Muscle of back (tissue), 11 donors: ENCODE data around the gene GEMIN7. TPM values are rescaled to one million over a fixed set of nuclear protein-coding genes. Genes with fewer than 3 reads are reported as not detected.
A peak's percentile ranks its signal among the peaks of the same experiment; 100 is the strongest.

Source experiments
- DNase-seq, 3 donors: peaks; one replicate each; pipeline versions ENCODE4 v3.0.0 to v3.0.0-alpha.2; 2013
- polyA plus RNA-seq, 10 donors: library from polyadenylated mRNA; unstranded; fragments of 120-200 nt; gene quantifications; one replicate each; pipeline ENCODE4 v1.2.1, GENCODE V29; 2013; ENCODE audit not compliant: insufficient read length in 10 of 10

GEMIN7 gene
- polyA plus RNA-seq, 10 donors = 14.5 to 23.9 (median 21.5) TPM

DNA sequence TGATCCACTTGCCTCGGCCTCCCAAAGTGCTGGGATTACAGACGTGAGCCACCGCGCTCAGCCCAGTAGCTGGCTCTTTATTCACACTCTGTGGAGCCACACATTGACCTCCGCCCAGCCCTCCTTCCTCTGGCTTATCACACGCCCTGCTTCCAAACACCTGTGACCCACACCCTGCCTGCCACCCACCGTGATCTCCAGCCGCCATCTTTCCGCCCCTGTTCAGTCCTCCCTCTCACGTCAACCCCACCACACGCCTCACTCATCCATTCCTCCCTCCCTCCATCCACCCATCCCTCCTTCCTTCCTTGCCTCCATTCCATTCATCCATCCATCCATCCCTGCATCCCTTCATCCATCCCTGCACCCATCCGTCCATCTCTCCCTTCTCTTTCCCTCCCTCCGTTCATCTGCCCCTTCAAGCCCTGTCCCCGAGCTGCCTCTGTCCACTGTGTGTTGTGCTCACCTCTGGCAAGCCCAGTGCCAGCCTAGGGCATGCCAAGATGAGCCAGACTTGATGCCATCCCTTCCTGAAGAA lies 20.4 kb upstream of the GEMIN7 start:
- DNase-seq = no peak

DNA sequence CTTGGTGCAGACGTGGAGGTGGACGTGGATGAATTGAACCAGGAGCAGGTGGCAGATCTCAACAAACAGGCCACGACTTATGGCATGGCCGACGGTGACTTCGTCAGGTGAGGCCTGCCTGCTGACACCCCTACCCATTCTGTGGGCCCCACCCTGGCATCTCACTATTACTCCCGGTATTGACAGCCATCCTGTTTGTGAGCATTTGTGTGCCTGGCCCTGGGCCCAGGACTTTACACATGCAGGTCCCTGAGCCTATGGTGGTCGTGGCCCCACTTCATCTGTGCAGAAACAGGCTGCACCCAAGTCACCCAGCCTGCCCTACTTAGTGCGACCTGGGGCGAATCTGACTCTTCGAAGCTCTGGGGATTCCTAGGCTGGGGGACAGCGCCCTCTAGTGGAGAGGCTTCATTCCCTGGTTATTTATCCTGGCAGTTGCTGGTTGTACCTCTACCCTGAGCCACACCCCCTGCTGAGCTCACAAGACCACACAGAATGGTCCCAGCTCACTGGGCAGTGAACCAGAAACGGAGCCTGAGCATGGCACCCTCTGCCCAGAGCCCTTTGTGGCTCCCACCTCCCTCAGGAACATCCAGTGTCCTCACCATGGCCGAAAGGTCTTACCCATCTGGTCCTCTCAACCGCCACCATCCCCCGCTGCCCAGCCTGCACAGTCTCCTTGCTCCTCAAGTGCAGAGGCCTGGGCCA lies 19.6 kb upstream of the GEMIN7 start:
- DNase-seq = peak; percentile 39 to 60 (median 48)

DNA sequence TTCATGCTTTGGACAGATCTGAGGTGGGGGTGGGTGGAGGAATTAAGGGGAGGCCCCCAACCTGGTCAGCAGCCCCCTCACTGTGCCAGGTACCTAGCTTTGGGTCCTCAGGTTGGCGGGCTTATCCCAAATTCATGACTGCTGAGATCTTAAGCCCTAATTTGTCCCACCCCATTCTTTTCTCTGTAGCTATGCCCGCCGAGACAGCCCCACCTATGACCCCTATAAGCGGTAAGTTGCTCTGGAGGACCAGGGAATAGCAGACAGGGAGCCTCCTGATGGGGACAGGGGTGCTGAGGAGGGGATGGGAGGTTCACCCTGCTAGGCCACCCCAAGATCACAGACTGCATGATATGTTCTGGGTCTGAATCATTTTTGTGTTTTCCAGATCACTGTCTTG lies 17.1 kb upstream of the GEMIN7 start:
- DNase-seq = no peak

DNA sequence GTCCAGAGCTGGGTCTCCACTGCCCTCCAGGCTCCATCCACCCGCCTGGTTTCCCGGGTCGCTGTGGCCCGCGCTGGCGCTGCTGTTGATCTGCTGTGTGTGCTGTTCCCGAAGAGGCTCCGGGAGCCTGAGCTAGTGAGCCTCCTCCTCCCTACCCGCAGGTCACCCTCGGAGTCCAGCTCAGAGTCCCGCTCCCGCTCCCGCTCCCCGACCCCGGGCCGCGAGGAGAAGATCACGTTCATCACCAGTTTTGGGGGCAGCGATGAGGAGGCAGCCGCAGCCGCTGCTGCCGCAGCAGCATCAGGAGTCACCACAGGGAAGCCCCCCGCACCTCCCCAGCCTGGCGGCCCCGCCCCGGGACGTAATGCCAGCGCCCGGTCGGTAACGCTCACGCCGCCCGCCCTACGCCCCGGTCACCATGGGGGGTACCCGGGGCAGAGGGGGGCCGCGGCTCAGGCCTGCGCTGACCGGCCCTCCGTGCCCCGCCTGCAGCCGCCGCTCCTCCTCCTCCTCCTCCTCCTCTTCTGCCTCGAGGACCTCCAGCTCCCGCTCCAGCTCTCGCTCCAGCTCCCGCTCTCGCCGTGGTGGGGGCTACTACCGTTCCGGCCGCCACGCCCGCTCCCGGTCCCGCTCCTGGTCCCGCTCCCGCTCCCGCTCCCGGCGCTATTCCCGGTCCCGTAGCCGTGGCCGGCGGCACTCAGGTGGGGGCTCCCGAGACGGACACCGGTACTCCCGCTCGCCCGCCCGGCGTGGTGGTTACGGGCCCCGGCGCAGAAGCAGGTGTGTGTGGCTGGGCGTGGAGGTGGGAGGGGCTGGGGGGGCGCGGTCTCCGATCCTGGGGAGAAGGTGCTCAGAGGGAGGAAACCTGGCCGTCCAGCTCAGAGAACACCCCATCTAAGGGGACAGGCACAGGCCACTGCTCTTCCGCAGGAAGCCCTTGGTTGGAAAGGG lies 14.9 kb upstream of the GEMIN7 start:
- no peak for DNase-seq

DNA sequence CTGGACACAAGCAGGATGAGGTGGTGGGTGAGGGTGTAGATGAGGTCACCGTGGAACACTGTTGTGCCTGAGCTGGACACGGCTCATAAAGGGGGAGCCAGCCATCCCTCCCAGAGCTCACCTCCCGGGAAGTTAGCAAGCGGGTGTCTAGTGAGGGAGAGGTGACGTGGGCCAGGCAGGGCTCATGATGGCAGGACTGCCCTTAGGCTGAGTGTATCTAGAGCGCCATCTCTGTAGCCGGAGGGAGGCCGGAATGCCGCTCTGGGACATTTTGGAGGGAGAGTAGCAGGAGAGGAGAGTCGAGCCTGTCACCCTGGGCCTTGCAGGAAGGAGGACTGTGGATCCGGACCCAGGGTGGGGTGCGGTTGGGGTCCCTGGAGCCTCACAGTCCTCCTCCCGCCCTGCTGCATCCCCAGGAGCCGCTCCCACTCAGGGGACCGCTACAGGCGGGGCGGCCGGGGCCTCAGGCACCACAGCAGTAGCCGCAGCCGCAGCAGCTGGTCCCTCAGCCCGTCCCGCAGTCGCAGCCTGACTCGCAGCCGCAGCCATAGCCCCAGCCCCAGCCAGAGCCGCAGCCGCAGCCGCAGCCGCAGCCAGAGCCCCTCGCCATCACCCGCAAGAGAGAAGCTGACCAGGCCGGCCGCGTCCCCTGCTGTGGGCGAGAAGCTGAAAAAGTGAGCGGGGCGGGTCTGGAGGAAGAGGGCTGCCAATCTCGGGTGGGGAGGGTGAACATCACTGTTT lies 12.0 kb upstream of the GEMIN7 start:
- DNase-seq = no peak

DNA sequence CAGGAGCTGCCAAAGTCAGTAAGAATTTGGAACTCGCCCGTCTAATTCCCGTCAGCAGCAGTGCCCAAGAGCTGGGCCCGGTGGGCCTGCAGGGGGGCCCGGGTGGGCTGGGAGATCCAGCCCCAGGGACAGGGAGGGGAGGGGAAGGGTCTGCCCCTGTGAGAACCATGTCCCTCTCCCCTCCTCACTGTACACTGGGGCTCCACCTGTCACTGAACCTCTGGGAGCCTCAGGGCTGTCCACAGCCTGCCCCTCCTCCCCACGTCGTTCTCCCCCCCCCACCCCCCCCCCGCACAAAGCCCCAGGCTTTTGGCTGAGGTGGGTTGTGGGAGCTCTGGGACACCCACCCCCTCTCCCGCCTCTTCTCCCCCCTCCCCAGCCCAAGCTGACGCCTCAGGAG lies 11.0 kb upstream of the GEMIN7 start:
- DNase-seq = no peak

DNA sequence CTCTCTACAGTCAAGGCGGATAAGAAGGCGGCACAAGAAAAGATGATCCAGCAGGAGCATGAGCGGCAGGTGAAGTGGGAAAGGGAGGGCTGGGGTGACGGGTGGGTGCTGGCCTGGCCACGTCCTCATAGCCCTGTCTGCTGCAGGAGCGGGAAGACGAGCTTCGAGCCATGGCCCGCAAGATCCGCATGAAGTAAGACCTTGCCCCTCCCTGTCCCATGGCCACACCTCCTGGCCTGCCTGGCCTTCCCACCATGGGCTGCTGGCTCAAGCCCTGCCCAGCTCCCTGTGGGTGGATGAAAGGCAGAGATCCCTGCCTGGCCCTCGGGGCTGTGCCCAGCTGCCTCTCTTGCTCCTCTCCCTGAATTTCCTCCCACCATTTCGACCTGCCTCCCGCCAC lies 10.0 kb upstream of the GEMIN7 start:
- no peak for DNase-seq

DNA sequence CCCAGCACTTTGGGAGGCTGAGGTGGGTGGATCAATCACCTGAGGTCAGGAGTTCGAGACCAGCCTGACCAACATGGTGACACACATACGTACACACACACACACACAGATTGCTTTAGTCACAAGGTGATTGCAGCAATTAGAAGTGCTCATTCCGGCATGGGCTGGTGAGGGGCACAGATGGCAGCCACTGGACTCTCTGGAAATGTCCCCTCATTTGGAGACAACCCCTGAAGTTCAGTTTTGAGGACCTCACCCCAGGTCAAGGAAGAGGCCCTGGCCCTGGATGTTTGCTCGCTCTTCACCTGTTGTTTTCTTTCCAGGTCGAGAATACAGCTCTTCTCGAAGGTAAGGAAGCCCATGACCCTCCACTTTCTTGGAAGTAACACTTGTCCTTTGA lies 8.8 kb upstream of the GEMIN7 start:
- DNase-seq = no peak

DNA sequence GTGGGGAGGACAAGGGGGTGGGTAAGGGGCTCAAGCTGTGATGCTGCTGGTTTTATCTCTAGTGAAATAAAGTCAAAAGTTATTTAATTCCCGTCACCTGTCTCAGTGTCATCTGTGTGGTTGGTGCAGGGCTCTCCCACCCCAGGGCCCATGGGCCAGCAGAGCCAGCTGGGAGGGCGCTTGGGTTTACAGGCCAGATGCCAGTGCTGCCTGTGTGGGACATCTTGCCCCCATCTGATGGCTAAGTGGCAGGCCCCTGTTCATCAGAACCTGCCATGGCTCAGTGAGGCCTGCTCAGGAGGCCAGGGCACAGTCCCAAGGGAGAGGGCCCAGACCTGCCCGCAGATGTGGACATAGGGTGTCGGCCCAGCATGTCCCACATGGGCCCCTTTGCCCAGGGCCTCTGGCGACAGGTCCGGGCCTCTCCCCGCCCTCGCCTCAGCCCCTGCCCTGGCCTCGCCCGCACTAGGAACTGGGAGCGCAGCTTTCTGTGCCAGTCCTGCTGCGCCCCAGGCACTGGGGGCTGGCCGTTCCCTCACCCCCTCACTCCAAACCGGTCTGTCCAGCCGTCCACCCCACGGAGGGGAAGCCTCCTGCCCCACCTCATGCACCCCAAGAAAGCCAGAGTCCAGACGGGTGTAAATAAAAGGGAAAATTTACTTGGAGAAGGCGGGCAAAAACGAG lies 8.1 kb upstream of the GEMIN7 start:
- no peak for DNase-seq

DNA sequence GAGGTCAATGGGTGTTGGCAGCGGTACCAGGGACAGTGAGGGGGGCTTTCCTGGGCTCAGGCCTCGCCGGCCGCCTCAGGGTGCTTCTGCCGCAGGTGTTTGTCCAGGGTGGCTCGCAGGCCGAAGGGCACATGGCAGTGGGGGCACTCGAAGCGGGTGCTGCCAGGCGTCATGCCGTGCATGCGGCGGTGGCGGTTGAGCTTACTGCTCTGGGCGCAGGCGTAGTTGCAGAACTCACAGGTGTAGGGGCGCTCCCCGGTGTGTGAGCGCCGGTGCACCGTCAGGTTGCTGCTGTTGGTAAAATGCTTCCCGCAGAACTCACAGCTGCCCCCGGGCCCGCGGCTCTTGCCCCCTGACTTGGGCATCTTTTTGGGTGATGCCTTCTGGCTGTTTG lies 7.5 kb upstream of the GEMIN7 start:
- no peak for DNase-seq

DNA sequence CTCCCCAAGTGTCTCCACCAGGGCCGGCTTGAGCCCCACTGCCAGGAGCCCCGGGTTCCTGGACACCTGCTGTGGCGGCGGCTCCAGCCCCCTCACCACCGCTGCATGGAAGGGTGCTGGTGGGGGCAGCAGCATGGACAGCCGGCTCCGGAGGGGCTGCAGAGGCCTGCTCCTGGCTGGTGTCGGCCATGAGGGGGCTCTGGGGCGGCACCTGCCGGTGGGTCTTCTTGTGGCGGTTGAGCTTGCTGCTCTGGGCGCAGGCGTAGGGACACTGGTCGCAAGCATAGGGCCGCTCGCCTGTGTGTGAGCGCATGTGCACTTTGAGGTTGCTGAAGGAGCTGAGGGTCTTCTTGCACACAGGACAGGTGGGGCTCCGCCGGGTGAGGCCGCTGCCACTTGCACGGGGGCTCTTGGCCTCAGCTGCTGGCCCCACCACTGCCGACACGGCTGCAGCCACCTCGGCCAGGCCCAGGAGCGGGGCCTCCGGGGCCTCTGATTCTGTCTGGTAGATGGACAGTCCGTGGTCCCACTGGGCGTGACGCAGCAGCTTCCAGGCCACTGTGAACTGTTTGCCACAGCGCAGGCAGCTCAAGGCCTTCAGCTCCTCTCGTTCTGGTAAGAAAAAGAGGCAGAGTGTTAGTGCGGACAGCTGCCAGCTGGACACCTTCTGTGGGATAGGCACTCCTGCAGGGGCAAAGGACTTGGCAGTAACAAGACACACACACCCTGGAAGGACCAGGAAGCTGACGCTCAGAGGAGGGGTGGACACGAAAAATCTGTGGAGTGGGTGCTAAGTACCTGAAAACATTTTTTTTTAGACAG lies 6.9 kb upstream of the GEMIN7 start:
- no peak for DNase-seq

DNA sequence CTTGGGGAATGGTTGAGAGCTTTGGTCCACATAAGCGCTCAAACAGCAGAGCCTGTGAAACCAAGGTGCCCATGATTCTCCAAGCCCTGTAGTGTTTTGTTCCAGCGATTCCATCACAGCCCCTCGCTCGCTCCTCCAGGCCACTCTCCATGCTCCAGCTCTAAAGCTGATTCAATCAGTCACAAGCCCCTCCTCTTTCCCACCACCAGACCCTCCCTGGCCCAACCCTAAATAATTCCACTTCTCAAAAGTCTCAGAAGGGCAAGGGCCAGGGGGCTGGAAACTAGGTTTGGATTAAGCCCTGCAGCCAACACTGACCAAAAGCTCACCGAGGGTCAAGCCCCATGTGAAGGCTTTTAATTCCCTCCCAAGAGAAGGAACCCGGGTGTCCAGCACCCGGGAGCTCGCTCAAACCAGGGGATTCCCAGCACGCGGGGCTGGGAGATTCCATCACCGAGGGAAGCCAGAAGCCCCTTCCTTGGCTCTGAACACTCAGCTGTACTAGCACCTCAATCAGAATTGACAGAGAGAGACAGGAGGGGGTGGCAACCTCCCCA lies 4.2 kb upstream of the GEMIN7 start:
- no peak for DNase-seq

DNA sequence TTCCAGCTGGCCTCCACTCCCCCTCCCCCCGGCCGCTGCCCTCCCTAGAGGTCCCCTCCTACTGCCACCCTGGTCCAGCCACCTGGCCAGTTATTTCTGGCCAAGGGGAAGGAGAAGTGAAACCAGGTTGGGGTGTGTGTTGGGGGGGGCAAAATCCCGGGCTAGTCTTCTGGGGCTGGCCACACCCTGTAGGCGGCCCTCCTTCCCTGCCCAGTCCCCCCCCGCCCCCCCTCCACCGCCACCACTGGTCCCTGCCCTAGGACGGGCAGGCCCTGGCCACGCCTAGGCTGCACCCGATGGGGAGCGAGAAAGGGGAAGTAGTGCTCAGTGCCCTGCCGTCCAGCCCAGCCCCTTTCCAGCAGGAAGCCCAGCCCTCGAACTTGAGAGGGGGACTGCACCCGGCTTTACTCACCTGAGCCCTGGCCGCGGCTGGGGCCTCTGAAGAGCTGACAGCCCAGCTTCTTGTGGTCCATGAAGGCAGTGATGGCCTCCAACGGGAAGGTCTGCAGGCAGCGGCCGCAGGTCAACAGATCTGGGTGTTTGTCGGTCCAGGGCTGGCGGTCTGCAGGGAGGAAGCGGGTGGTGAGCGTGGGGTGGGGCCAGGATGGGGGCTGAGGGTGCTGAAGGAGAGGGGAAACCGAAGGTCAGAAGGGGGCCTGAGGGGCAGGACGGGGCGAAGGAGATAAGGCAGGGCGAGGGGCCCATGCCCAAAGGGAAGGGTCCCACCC lies 3.6 kb upstream of the GEMIN7 start:
- DNase-seq = peak in 1 of 3 donors; percentile 61

DNA sequence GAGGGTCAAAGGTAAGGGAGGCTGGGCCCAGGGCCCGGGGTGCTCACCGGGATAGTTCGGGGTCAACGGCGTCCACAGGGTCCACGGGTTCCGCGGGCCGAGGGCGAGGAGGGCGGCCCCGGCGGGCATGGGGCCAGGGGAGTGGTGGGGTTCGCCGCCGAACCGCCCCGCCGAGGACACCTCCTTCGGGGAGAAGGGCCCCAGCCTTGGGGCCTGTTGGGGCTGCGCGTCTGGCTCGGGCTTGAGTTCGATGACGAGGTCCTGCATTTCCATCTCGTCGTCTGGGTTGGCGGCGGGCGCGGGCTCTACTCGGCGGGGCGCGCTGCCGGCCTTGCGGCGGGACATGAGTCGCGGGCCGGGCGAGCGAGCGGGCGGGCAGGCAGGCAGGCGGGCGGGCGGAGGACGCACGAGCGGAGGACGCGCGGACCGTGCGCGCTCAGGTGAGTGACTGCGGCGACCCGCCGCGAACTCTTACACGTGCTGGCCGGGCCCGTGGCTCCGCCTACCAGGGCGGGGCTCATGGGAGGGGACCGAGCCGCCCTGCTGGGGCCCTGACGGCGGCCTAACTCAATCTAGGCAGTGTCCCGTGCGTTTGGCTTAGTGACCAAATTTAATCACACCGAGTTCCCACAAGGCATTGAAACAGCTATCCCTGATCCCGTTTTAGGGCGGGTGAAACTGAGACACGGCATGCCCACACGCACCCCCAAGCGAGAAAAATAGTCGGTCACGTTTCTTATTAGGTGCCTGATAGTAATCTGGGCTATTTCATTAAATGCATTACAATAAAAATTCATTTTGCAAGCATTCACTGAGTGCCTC lies 2.8 kb upstream of the GEMIN7 start, which contains the start of gene ZNF296:
Gene ZNF296 (minus strand): TSS at position 450 of the 822 bp plus-strand sequence. CDS start 105 bp downstream, at position 345.
- DNase-seq = peak in 1 of 3 donors; percentile 70

DNA sequence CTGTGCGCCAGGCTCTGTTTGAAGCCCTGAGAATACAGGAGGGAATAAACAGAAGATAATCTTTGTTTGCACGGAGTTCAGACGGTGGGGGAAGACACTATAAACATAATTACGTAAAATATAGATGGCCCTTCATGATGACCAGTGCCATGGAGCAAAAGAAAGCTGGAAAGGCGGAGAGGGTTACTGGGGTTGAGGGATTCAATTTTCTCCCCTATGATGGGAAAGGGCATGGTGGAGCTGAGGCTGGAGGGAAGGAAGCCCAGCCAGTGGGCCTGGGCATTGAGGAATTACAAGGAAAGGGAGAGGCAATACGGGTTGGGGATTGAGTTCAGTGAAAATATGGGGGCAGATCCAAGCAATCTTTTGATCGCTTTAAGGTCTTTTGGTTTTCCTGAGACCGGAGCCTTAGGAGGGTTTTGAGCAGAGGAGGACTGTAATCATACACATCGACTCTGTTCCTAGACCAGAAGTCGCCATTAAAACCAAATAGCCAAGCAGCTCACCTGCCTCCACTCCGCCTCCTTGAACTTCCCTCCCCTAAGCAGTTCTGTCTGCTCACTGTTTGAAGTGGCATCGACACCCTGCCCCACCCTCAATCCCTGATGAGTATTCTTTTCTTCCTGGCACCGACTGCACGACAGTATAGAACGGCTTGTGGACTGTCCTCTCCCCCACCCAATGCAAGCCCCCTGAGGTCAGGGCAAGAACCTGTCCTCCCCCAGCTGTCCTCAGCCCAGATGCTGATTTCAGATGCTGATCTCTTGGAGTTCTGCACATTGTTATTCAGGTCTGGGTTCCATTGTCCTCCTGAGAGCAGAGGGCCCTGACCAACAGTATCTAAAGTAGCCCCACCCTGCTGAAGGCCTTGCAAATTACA lies 2.0 kb upstream of the GEMIN7 start:
- no peak for DNase-seq

DNA sequence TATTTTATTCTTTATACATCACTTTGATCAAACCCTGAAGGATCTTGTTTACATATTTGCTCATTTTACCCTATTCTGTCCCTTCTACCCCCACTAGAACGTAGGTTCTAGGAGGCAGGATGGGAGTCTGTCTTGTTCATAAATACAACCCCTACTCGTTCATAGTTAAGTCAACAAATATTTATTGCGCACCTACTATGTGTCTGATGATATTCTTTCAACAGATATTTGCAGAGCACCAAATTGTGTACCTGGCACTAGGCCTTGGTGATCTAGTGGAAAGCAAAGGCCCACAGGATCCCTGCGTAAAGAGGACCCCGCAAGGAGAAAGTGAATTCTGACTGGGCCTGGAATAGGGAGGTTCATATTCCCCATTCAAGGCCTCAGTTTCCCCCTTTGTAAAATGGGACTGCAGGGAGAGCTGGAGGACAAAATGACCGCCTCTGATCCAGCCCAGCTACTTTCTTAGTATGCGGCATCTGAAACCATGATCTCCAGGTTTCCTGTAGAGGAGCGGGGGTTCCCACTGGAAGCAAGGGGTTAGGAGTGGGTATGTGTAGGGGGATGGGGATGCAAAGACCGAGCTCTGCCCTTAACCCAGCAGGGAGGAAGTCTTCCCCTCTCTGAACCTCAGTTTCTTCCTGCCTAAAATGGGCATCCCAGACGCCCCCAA lies 534 bp upstream of the GEMIN7 start:
- DNase-seq = no peak

DNA sequence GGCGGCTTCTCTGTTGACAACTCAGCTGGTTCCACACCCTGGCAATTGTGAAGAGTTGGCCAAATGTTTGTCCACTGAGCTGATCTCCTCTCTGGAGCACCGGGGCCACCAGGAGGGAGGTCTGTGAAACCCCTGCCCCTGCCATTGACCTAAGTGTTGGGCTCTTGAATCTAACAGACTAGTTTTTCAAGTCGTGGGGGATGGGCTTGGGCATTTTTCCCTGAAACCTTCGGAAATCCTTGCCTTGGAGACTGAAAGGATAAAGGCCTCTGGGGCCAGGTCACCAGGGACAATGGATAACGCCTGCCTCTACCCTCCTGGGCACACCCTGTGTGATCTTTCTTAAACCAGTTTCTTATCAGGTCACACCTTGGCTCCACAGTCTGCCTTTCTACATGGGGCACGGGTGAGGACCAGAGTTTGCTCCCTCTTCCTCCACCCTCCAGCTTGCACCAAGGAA lies 881 bp downstream of the GEMIN7 start:
- DNase-seq = no peak
